ENCODE results near the gene WDR43.
A peak's percentile ranks its signal among the peaks of the same experiment; 100 is the strongest.

The WDR43 gene

GRCh38 chr2:28952836-28953211 lies 58.4 kb downstream of the WDR43 start:
- no peak overlapping the region for H2AFZ ChIP-seq (ENCODE audit: low read depth, low read length)
- no peak overlapping the region for H3K23ac ChIP-seq (ENCODE audit: low read length in 2 of 2)
- H2BK120ac ChIP-seq (ENCODE audit: low read depth, low read length): no peak overlapping the region
- H3K4ac ChIP-seq (ENCODE audit: low read depth in 1 of 2, low read length in 2 of 2): no peak overlapping the region
- no peak overlapping the region for H2BK12ac ChIP-seq (ENCODE audit: low read length in 2 of 2)
- H3K14ac ChIP-seq (ENCODE audit: low read length in 2 of 2): no peak overlapping the region
- no peak overlapping the region for H2BK5ac ChIP-seq (ENCODE audit: low read depth, low read length, poor library complexity, severe bottlenecking)
- peaks cover 3% of the 10 kb centered on the region for H3K4me1 ChIP-seq (ENCODE audit: control insufficient read depth, insufficient read depth, low read depth, low read length)
- no peak overlapping the region for H4K8ac ChIP-seq (ENCODE audit: low read length)
- no peak for DNase-seq
- H3K27ac ChIP-seq (ENCODE audit: low read length, poor library complexity, severe bottlenecking): no peak overlapping the region
- H2BK15ac ChIP-seq (ENCODE audit: low read depth, poor library complexity, severe bottlenecking): no peak overlapping the region
- H3K4me3 ChIP-seq (ENCODE audit: insufficient read depth in 1 of 2, low read depth in 1 of 2, low read length in 2 of 2): no peak overlapping the region
- H3K18ac ChIP-seq (ENCODE audit: low read depth in 1 of 2, low read length in 2 of 2): no peak overlapping the region
- WGBS: 70% methylated on average over 6 of the region's 6 CpGs
- no peaks in the 10 kb centered on the region for H3K27me3 ChIP-seq (ENCODE audit: control insufficient read depth in 1 of 2, insufficient read depth in 1 of 2, low read length in 2 of 2)
- H3K9ac ChIP-seq (ENCODE audit: low read length): no peak overlapping the region
- H3K4me2 ChIP-seq (ENCODE audit: low read length, poor library complexity, severe bottlenecking): no peak overlapping the region
- H2AK5ac ChIP-seq (ENCODE audit: low read length, severe bottlenecking): no peak overlapping the region
- H3K79me1 ChIP-seq (replicated peaks; ENCODE audit: low read length, poor library complexity, severe bottlenecking): peaks cover 7% of the 10 kb centered on the region
- peaks cover 6% of the 10 kb centered on the region for H3K9me3 ChIP-seq (ENCODE audit: control insufficient read depth, low read length)
- peaks cover 3 to 20% of the 10 kb centered on the region in 2 experiments for H3K36me3 ChIP-seq (ENCODE audit: control insufficient read depth in 1 of 2, insufficient read depth in 2 of 2, low read depth in 1 of 2, low read length in 2 of 2)
- H4K91ac ChIP-seq (ENCODE audit: low read length): no peak overlapping the region

- Histone ChIP-seq H3K4me2 (ENCODE audit: low read length, poor library complexity, severe bottlenecking) (no peak overlapping the region), H3K79me1 (replicated peaks; ENCODE audit: low read length, poor library complexity, severe bottlenecking) (peaks cover 2% of the 10 kb centered on the region), H2BK5ac (ENCODE audit: low read depth, low read length, poor library complexity, severe bottlenecking) (no peak overlapping the region), H3K36me3 (ENCODE audit: control insufficient read depth in 1 of 2, insufficient read depth in 2 of 2, low read depth in 1 of 2, low read length in 2 of 2) (no peaks in the 10 kb centered on the region), H3K4ac (ENCODE audit: low read depth in 1 of 2, low read length in 2 of 2) (no peak overlapping the region), H3K14ac (ENCODE audit: low read length in 2 of 2) (no peak overlapping the region), H3K27ac (ENCODE audit: low read length, poor library complexity, severe bottlenecking) (no peak overlapping the region), H4K91ac (ENCODE audit: low read length) (no peak overlapping the region), H3K9ac (ENCODE audit: low read length) (peak overlapping the region; percentile 28), H3K23ac (ENCODE audit: low read length in 2 of 2) (no peak overlapping the region), H3K4me1 (ENCODE audit: control insufficient read depth, insufficient read depth, low read depth, low read length) (peaks cover 5% of the 10 kb centered on the region), H2BK15ac (ENCODE audit: low read depth, poor library complexity, severe bottlenecking) (no peak overlapping the region), H3K27me3 (ENCODE audit: control insufficient read depth in 1 of 2, insufficient read depth in 1 of 2, low read length in 2 of 2) (no peaks in the 10 kb centered on the region), H3K18ac (ENCODE audit: low read depth in 1 of 2, low read length in 2 of 2) (no peak overlapping the region), H2AK5ac (ENCODE audit: low read length, severe bottlenecking) (no peak overlapping the region), H3K9me3 (ENCODE audit: control insufficient read depth, low read length) (no peaks in the 10 kb centered on the region), H2BK120ac (ENCODE audit: low read depth, low read length) (no peak overlapping the region), H2AFZ (ENCODE audit: low read depth, low read length) (peak overlapping the region; percentile 3), H4K8ac (ENCODE audit: low read length) (no peak overlapping the region), H3K4me3 (ENCODE audit: insufficient read depth in 1 of 2, low read depth in 1 of 2, low read length in 2 of 2) (no peak overlapping the region), H2BK12ac (ENCODE audit: low read length in 2 of 2) (no peak overlapping the region)
- 74% methylated on average over 5 of the region's 5 CpGs for WGBS
- DNase-seq: no peak
These were observed 61.0 kb downstream of the WDR43 start for GRCh38 chr2:28955467-28955866.

DNA sequence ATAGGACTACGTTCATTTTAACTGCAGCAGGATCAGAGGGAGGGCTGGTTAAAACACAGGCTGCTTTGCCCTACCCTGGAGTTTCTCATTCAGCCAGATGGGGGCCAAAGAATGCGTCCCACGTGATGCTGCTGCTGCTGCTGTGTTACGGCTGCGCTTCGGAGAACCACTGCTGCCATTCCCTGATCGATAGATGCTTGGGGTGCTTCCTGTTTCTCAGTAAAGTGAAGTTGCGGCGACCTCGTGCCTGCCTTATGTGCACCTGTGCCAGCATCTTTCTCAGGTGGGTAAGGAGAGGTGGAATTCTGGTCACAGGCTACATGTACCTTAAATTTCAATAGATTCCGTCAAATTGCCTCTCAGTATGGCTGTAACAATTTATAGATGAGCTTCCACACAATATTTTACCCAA lies 62.0 kb downstream of the WDR43 start:
- no peak overlapping the region for H2BK12ac ChIP-seq (ENCODE audit: low read length in 2 of 2)
- no peak overlapping the region for H3K18ac ChIP-seq (ENCODE audit: low read depth in 1 of 2, low read length in 2 of 2)
- no peak overlapping the region for H2AFZ ChIP-seq (ENCODE audit: low read depth, low read length)
- H3K79me1 ChIP-seq (replicated peaks; ENCODE audit: low read length, poor library complexity, severe bottlenecking): no peaks in the 10 kb centered on the region
- H3K4me1 ChIP-seq (ENCODE audit: control insufficient read depth, insufficient read depth, low read depth, low read length): peaks cover 5% of the 10 kb centered on the region
- H3K4ac ChIP-seq (ENCODE audit: low read depth in 1 of 2, low read length in 2 of 2): no peak overlapping the region
- H2AK5ac ChIP-seq (ENCODE audit: low read length, severe bottlenecking): no peak overlapping the region
- H3K36me3 ChIP-seq (ENCODE audit: control insufficient read depth in 1 of 2, insufficient read depth in 2 of 2, low read depth in 1 of 2, low read length in 2 of 2): no peaks in the 10 kb centered on the region
- no peak overlapping the region for H4K91ac ChIP-seq (ENCODE audit: low read length)
- no peak overlapping the region for H2BK5ac ChIP-seq (ENCODE audit: low read depth, low read length, poor library complexity, severe bottlenecking)
- H3K27ac ChIP-seq (ENCODE audit: low read length, poor library complexity, severe bottlenecking): no peak overlapping the region
- H3K9me3 ChIP-seq (ENCODE audit: control insufficient read depth, low read length): no peaks in the 10 kb centered on the region
- no peak overlapping the region for H3K14ac ChIP-seq (ENCODE audit: low read length in 2 of 2)
- H3K4me3 ChIP-seq (ENCODE audit: insufficient read depth in 1 of 2, low read depth in 1 of 2, low read length in 2 of 2): peak overlapping the region; percentile 26 to 66
- DNase-seq: peak; percentile 54
- H4K8ac ChIP-seq (ENCODE audit: low read length): peak overlapping the region; percentile 24
- H2BK120ac ChIP-seq (ENCODE audit: low read depth, low read length): no peak overlapping the region
- H3K9ac ChIP-seq (ENCODE audit: low read length): peak overlapping the region; percentile 5
- no peaks in the 10 kb centered on the region for H3K27me3 ChIP-seq (ENCODE audit: control insufficient read depth in 1 of 2, insufficient read depth in 1 of 2, low read length in 2 of 2)
- H2BK15ac ChIP-seq (ENCODE audit: low read depth, poor library complexity, severe bottlenecking): no peak overlapping the region
- no peak overlapping the region for H3K23ac ChIP-seq (ENCODE audit: low read length in 2 of 2)
- H3K4me2 ChIP-seq (ENCODE audit: low read length, poor library complexity, severe bottlenecking): peak overlapping the region; percentile 76
- WGBS: 24% methylated on average over 11 of the region's 11 CpGs

- Histone ChIP-seq H3K14ac (ENCODE audit: low read length in 2 of 2) (no peak overlapping the region), H3K23ac (ENCODE audit: low read length in 2 of 2) (no peak overlapping the region), H3K79me1 (replicated peaks; ENCODE audit: low read length, poor library complexity, severe bottlenecking) (no peaks in the 10 kb centered on the region), H2BK120ac (ENCODE audit: low read depth, low read length) (no peak overlapping the region), H3K27ac (ENCODE audit: low read length, poor library complexity, severe bottlenecking) (no peak overlapping the region), H3K9me3 (ENCODE audit: control insufficient read depth, low read length) (no peaks in the 10 kb centered on the region), H3K36me3 (ENCODE audit: control insufficient read depth in 1 of 2, insufficient read depth in 2 of 2, low read depth in 1 of 2, low read length in 2 of 2) (no peaks in the 10 kb centered on the region), H2BK12ac (ENCODE audit: low read length in 2 of 2) (no peak overlapping the region), H3K4me2 (ENCODE audit: low read length, poor library complexity, severe bottlenecking) (peak overlapping the region; percentile 76), H2BK5ac (ENCODE audit: low read depth, low read length, poor library complexity, severe bottlenecking) (no peak overlapping the region), H3K4me3 (ENCODE audit: insufficient read depth in 1 of 2, low read depth in 1 of 2, low read length in 2 of 2) (peak overlapping the region in 1 of 2 experiments; percentile 66), H4K91ac (ENCODE audit: low read length) (no peak overlapping the region), H3K27me3 (ENCODE audit: control insufficient read depth in 1 of 2, insufficient read depth in 1 of 2, low read length in 2 of 2) (no peaks in the 10 kb centered on the region), H3K4ac (ENCODE audit: low read depth in 1 of 2, low read length in 2 of 2) (no peak overlapping the region), H2BK15ac (ENCODE audit: low read depth, poor library complexity, severe bottlenecking) (no peak overlapping the region), H2AFZ (ENCODE audit: low read depth, low read length) (no peak overlapping the region), H3K18ac (ENCODE audit: low read depth in 1 of 2, low read length in 2 of 2) (no peak overlapping the region), H3K4me1 (ENCODE audit: control insufficient read depth, insufficient read depth, low read depth, low read length) (peaks cover 5% of the 10 kb centered on the region), H4K8ac (ENCODE audit: low read length) (no peak overlapping the region), H3K9ac (ENCODE audit: low read length) (peak overlapping the region; percentile 5), H2AK5ac (ENCODE audit: low read length, severe bottlenecking) (no peak overlapping the region)
- 75% methylated on average over 15 of the region's 15 CpGs for WGBS
- DNase-seq: peak; percentile 35
These were observed 62.4 kb downstream of the WDR43 start for GRCh38 chr2:28956890-28957289.

Measured in mesenchymal stem cell (in vitro differentiated cells and primary cell).